Measurements from ENCODE around the gene COL5A1.

Gene COL5A1

GRCh38 chr9:134637696-134638501 is 3.7 kb upstream of the COL5A1 start:
- H3K27ac ChIP-seq, result no peak overlapping the region
- no peak for TF ChIP-seq ZFX (IDR thresholded peaks at IDR 0.05)
- TF ChIP-seq CTCF (conservative IDR thresholded peaks at IDR 0.05), result no peak

GRCh38 chr9:134638502-134639090 is 3.0 kb upstream of the COL5A1 start:
- no peak overlapping the region for H3K27ac ChIP-seq
- no peak for TF ChIP-seq ZFX (IDR thresholded peaks at IDR 0.05)
- TF ChIP-seq CTCF (conservative IDR thresholded peaks at IDR 0.05), result no peak

DNA sequence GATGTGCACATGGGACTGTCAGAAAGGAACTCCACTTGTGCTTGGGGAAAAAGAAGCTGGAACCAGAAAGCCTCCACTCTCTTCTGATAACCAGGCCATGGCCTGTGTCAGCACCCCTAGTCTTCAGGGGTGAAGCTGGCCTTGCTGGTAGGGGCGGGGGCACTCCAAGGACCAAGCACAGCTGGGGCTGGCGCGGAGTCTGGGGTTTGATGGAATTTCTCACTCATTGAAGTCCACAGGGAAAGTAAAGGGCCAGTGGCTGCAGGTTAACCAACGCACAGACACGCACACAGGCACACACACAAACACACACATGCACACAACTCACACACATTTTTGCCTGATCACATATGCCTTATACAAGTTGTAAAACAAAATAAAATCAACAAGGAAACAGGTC is 1.6 kb upstream of the COL5A1 start:
- TF ChIP-seq ZFX (IDR thresholded peaks at IDR 0.05) (no peak), CTCF (conservative IDR thresholded peaks at IDR 0.05) (no peak)
- no peak overlapping the region for H3K27ac ChIP-seq

- peak overlapping the region; percentile 23 for H3K27ac ChIP-seq
- TF ChIP-seq ZFX (IDR thresholded peaks at IDR 0.05) (no peak), CTCF (conservative IDR thresholded peaks at IDR 0.05) (no peak)
Observed at GRCh38 chr9:134640506-134641172, 964 bp upstream of the COL5A1 start.

GRCh38 chr9:134641990-134642384 is 384 bp downstream of the COL5A1 start:
- H3K27ac ChIP-seq, result peak overlapping the region; percentile 23; the same call in 1 of the 2 replicates
- TF ChIP-seq CTCF (conservative IDR thresholded peaks at IDR 0.05) (no peak), ZFX (IDR thresholded peaks at IDR 0.05) (no peak)

GRCh38 chr9:134642385-134643181 is 980 bp downstream of the COL5A1 start:
- no peak overlapping the region for H3K27ac ChIP-seq
- no peak for TF ChIP-seq CTCF (conservative IDR thresholded peaks at IDR 0.05)
- no peak for TF ChIP-seq ZFX (IDR thresholded peaks at IDR 0.05)

All from C4-2B (cell line).